Heart right ventricle (tissue), 12 donors: ENCODE results near the gene ALG1. TPM values are rescaled to one million over a fixed set of nuclear protein-coding genes. Genes with fewer than 3 reads are reported as not detected.

Experiments used
- polyA plus RNA-seq, 2 donors: library from polyadenylated mRNA; stranded (reverse); fragments of 200-250 nt; gene quantifications; one replicate each; pipeline ENCODE4 v1.2.3, GENCODE V29; 2013
- total RNA-seq, 10 donors: library from RNA; stranded (reverse); fragmentation: NEBNext Ultra II Directional in 3 of 10; extraction: Animal tissue kit (Norgen Biotek cat#: 25700) in 3 of 10; gene quantifications; one replicate each; pipeline versions ENCODE4 v1.2.1 to v1.2.4, GENCODE V29; 2021 to 2023
- donor health status: ischemic (EF 13 %, LVEDD 7.1; RV severe dilation, severe dysfunction).
- donor health status: healthy with polysubstance abuse.
- donor health status: DM: no; HTN: yes; CAD: no.
- donor health status: DM: no; HTN: no; CAD: no.
- donor health status: ischemic (EF 25% LVEDD 6.9; RV normal size, moderate dysfunction).
- donor health status: ischemic (EF 25% LVEDD 5.7; RV mildly dilated, moderate dysfunction).
- donor health status: healthy.
- donor health status: nonischemic (EF 11% LVEDD 7.7; RV severe dilation, severe dysfunction).
- donor health status: DM: yes; HTN: yes; CAD: no.
- donor health status: PGD.
- donor health status: ischemic (EF 29% LVEDD 5.4; RV normal size, mild dysfunction).
- donor health status: nonischemic (EF 23%, LVEDD 6.1; RV moderate dilation, normal function).

The ALG1 gene
- total and polyA plus RNA-seq, 12 donors, result 4.9 to 13.7 (median 8.4) TPM

Other genes starting within 250 kb of the ALG1 start
- 100 to 1,000 TPM in 1 of 10 donors, 10 to 100 TPM in 9; 70.9 to 105 (median 75.1) TPM for gene GLYR1, start 224.6 kb upstream of the ALG1 start, total RNA-seq
- 10 to 100 TPM; 36.5 to 56.3 TPM for gene GLYR1, start 224.6 kb upstream of the ALG1 start, polyA plus RNA-seq
- gene UBN1, start 224.4 kb upstream of the ALG1 start, total RNA-seq, result 10 to 100 TPM; 28.1 to 56.9 (median 31.1) TPM
- 10 to 100 TPM; 11.3 to 16.5 TPM for gene UBN1, start 224.4 kb upstream of the ALG1 start, polyA plus RNA-seq
- gene PPL, start 134.7 kb upstream of the ALG1 start, total RNA-seq, result 10 to 100 TPM in 2 of 10 donors, 1 to 10 TPM in 8; 5.5 to 19.3 (median 7.7) TPM
- gene PPL, start 134.7 kb upstream of the ALG1 start, polyA plus RNA-seq, result 1 to 10 TPM; 4.9 to 6.4 TPM
- 10 to 100 TPM in 6 of 10 donors, 1 to 10 TPM in 4; 4.7 to 28.4 (median 12.9) TPM for gene SEC14L5, start 113.5 kb upstream of the ALG1 start, total RNA-seq
- gene SEC14L5, start 113.5 kb upstream of the ALG1 start, polyA plus RNA-seq, result 1 to 10 TPM in 1 of 2 donors, under 1 TPM in 1; 0.04 to 4.1 TPM
- 10 to 100 TPM in 1 of 10 donors, 1 to 10 TPM in 9; 4.7 to 11.0 (median 6.1) TPM for gene NAGPA, start 37.9 kb upstream of the ALG1 start, total RNA-seq
- gene NAGPA, start 37.9 kb upstream of the ALG1 start, polyA plus RNA-seq, result 1 to 10 TPM; 7.3 to 7.5 TPM
- gene C16orf89, start 5.9 kb upstream of the ALG1 start, total RNA-seq, result 10 to 100 TPM in 4 of 10 donors, 1 to 10 TPM in 6; 1.1 to 44.9 (median 6.2) TPM
- 1 to 10 TPM in 1 of 2 donors, under 1 TPM in 1; 0.28 to 4.0 TPM for gene C16orf89, start 5.9 kb upstream of the ALG1 start, polyA plus RNA-seq
- 10 to 100 TPM in 1 of 10 donors, 1 to 10 TPM in 9; 3.9 to 10.3 (median 6.3) TPM for gene EEF2KMT, start 26.0 kb downstream of the ALG1 start, total RNA-seq
- 1 to 10 TPM; 2.6 to 9.2 TPM for gene EEF2KMT, start 26.0 kb downstream of the ALG1 start, polyA plus RNA-seq